Ascending aorta (tissue), 2 donors: ENCODE results near the gene AUTS2. TPM values are rescaled to one million over a fixed set of nuclear protein-coding genes. Genes with fewer than 3 reads are reported as not detected.

Source experiments
- DNase-seq, 2 donors: peaks; one replicate each; pipeline ENCODE4 v3.0.0-alpha.2; 2019; ENCODE audit warnings: low spot score in 2 of 2
- H3K27ac ChIP-seq, 2 donors: fragments of 200-600 bp; sonication (generic); one replicate each; pipeline ENCODE4 v1.5.1; 2016 to 2017; ENCODE audit warnings: mild to moderate bottlenecking in 1 of 2
- H3K27me3 ChIP-seq: fragments of 200-600 bp; sonication (generic); one replicate; pipeline ENCODE4 v1.5.1; 2017
- H3K36me3 ChIP-seq, 2 donors: fragments of 200-600 bp; sonication (generic); one replicate each; pipeline ENCODE4 v1.5.1; 2016
- H3K4me1 ChIP-seq, 2 donors: fragments of 200-600 bp; sonication (generic); one replicate each; pipeline ENCODE4 v1.5.1; 2016 to 2017; ENCODE audit warnings: mild to moderate bottlenecking in 1 of 2
- H3K4me3 ChIP-seq, 2 donors: fragments of 200-600 bp; sonication (generic); one replicate each; pipeline ENCODE4 v1.5.1; 2016 to 2017; ENCODE audit warnings: mild to moderate bottlenecking in 1 of 2
- H3K9me3 ChIP-seq, 2 donors: fragments of 200-600 bp; sonication (generic); one replicate each; pipeline ENCODE4 v1.5.1; 2016
- intact Hi-C: fragments of 100-400 bp; cut with DNase I; formaldehyde crosslinking; loops from one replicate; pipeline ENCODE4 v1.15.1; 2023
- total RNA-seq: library from RNA; depleted of rRNA; stranded (reverse); fragments of >200 nt; gene quantifications from one replicate; pipeline ENCODE4 v1.1.0, GENCODE V29; 2016
- TF ChIP-seq, protein P1 (sequence below), 3 experiments: fragments of 200-600 bp in 2 of 3; fragments of 450-650 bp in 1 of 3; sonication (generic) in 2 of 3; IDR thresholded peaks; one replicate each; pipeline ENCODE4 v1.5.1; 2016 to 2019; ENCODE audit warnings: antibody characterized with exemption in 3 of 3, mild to moderate bottlenecking in 1 of 3, moderate library complexity in 1 of 3

Gene AUTS2
- total RNA-seq, 1 donor from 2014 or later = 90.4 TPM

DNA sequence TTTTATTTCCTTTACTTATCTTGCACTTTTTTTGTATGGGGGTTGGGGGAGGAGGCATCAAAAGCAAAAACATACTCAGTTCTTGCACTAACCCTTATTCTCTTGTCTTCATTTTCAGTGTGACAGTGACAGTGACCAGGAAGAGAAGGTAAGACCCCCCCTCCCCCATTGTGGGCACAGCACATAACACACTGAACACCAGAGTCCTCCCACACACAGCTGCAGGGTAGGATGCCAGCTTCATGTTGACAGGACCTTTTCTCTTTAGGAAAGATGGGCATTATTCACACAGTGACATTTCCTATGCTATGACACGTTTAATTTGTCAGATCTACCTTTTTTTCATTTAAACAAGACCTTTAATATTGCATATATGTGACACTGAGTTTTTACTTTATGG, 837.4 kb downstream of the AUTS2 start:
- no peak for DNase-seq
- TF ChIP-seq, protein P1, sequence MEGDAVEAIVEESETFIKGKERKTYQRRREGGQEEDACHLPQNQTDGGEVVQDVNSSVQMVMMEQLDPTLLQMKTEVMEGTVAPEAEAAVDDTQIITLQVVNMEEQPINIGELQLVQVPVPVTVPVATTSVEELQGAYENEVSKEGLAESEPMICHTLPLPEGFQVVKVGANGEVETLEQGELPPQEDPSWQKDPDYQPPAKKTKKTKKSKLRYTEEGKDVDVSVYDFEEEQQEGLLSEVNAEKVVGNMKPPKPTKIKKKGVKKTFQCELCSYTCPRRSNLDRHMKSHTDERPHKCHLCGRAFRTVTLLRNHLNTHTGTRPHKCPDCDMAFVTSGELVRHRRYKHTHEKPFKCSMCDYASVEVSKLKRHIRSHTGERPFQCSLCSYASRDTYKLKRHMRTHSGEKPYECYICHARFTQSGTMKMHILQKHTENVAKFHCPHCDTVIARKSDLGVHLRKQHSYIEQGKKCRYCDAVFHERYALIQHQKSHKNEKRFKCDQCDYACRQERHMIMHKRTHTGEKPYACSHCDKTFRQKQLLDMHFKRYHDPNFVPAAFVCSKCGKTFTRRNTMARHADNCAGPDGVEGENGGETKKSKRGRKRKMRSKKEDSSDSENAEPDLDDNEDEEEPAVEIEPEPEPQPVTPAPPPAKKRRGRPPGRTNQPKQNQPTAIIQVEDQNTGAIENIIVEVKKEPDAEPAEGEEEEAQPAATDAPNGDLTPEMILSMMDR (IDR thresholded peaks at IDR 0.05) = no peak
- Histone ChIP-seq H3K4me1 (no peaks in the 10 kb centered on the region), H3K36me3 (no peaks in the 10 kb centered on the region), H3K27ac (no peak overlapping the region), H3K27me3 (no peaks in the 10 kb centered on the region), H3K9me3 (no peaks in the 10 kb centered on the region), H3K4me3 (no peak overlapping the region)
- intact Hi-C loops = no loop called here

DNA sequence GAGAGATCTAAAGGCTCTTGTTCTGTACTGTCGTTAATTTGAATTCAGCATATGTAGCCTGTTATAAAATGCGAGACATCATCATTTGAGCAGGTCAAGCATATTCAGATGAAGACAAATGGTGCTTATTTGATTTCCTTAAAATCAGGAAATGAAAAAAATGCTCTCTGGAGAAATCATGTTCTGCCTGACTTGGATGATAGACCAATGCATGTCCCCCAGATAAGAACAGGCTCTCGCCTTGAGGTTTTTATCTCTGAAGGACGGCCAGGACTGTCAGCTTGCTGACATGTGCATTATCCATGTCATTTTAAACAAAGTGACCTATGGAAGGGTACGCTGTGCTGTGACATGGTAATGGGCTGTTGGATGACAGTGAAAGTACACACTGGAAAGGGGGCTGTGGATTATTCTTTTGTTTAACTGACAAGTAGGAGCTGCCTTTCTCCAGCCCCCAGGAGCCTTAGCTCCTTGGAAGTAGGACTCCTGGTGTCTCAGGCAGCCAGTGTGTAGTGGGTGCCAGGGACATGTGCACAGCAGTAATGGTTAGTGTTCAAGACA, 838.6 kb downstream of the AUTS2 start:
- TF ChIP-seq, protein P1 (IDR thresholded peaks at IDR 0.05) = no peak
- H3K27ac ChIP-seq = no peak overlapping the region
- intact Hi-C loops = no loop called here
- no peaks in the 10 kb centered on the region for H3K9me3 ChIP-seq
- H3K27me3 ChIP-seq = no peaks in the 10 kb centered on the region
- DNase-seq = no peak
- H3K36me3 ChIP-seq = no peaks in the 10 kb centered on the region
- H3K4me3 ChIP-seq = no peak overlapping the region
- H3K4me1 ChIP-seq = no peaks in the 10 kb centered on the region

DNA sequence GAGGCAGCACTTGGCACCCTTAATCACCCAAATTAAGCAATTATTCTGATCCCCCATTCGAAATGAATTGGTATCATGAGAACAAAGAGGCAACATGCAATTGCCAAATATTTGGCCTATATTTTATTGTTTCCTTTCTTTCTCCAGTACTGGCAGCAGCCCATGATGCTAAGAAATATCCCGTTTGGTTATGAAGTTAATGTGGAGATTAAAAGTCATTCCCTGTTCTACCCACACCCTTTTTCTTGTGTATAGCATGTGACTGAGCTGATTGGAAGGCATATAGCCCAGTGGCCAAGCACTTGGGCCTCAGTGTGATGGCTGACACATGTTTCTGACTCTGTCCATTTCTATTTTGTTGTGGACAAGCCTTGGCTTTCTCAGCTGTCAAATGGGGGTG, 841.4 kb downstream of the AUTS2 start:
- DNase-seq = no peak
- Histone ChIP-seq H3K27me3 (no peaks in the 10 kb centered on the region), H3K4me1 (no peaks in the 10 kb centered on the region), H3K27ac (no peak overlapping the region), H3K36me3 (no peaks in the 10 kb centered on the region), H3K4me3 (no peak overlapping the region), H3K9me3 (no peaks in the 10 kb centered on the region)
- intact Hi-C loops = no loop called here
- TF ChIP-seq, protein P1 (IDR thresholded peaks at IDR 0.05) = no peak

DNA sequence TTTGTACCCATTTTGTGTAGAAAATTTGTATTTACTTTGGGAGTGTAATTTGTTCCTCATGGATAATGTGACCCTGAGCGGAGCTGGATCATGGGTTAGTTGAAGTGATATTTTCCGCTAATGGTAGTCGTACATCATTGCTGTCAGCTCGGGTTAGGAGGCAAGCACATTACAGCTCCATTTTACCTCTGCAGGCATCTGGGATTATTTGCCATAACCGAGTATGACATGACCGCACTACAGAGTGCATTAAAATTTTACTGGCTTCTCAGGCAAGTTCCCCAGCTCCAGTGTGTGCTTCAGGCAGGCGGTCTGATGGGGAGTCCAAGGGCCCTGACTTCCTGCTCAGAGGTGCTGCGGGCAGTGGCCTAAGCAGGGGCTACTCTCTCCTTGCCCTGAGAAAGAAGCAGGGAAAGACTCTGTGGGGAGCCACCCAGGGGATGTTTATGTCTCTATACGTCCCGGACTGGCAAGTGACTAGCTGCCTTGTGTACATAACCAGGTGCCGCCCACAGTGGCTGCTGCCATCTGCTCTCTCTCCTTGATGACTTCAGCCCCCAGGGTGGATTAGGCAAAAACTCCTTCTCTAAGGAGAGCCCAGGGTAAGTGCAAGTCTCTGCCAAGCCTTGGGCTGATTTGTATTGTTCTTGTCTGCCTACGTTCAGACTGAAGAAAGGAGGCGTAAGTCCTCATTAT, 848.3 kb downstream of the AUTS2 start:
- Histone ChIP-seq H3K4me1 (no peaks in the 10 kb centered on the region), H3K27ac (no peak overlapping the region), H3K36me3 (no peaks in the 10 kb centered on the region), H3K4me3 (no peak overlapping the region), H3K9me3 (no peaks in the 10 kb centered on the region), H3K27me3 (no peaks in the 10 kb centered on the region)
- intact Hi-C loops = no loop called here
- TF ChIP-seq, protein P1 (IDR thresholded peaks at IDR 0.05) = no peak
- DNase-seq = no peak

DNA sequence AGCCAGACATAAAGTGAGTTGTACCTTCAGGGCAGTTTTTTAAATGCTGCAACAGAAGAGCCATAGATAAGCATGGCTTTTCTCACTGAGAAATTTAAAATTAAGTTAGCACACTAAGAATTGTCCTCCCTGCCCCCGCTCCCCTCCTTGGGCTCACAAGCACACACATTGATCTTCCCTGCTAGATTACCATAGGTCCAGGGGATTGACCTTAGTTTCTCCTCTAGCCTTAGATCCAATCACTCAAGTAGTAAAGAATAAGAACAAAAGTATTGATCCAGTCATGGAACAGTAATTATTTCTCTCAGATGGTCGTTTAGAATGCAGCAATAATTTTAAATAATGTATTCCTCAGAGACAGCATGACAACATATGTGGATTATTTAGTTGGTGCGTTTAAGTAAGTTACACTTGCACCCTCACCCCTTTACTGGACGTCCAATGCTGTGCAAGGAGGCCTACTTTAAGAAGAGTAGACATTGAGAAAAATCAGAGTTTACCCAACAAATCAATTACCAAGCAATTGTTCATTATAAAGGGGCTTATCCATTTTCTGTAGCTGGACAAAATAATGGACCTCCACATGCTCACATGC, 850.1 kb downstream of the AUTS2 start:
- no peak for DNase-seq
- no peaks in the 10 kb centered on the region for H3K9me3 ChIP-seq
- no peaks in the 10 kb centered on the region for H3K36me3 ChIP-seq
- H3K27ac ChIP-seq = no peak overlapping the region
- H3K4me1 ChIP-seq = no peaks in the 10 kb centered on the region
- H3K4me3 ChIP-seq = no peak overlapping the region
- TF ChIP-seq, protein P1 (IDR thresholded peaks at IDR 0.05) = no peak
- intact Hi-C loops = no loop called here
- H3K27me3 ChIP-seq = no peaks in the 10 kb centered on the region
